ENCODE data around the gene RMND5A.
"Not testable (repeated sequence)": the region's sequence is repeated elsewhere in the genome, so short reads cannot be mapped to it uniquely, and the experiment has no call there.

Gene RMND5A

DNA sequence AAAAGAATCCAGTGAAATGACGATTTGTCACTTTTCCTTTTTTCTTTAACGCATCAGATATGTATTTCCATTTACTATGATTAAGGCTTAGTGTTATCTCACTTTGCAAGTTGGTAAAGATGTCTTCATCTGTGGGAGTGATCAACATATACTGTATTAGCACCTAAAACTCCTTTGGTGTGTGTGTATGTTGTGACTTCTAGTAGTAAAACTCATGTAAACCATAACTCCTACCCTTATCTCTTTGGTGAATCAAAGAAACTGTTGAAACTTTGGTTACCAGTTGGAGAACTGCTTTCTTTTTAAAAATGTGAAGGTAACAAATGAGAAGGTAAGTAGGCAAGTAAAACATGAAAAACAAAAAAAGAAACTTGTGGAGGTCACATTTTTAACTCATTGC, 5.6 kb downstream of the RMND5A start:
- not testable (repeated sequence) for DNase-seq (ENCODE audit: extremely low read depth, low read depth); H3K4me3 ChIP-seq (replicated peaks; ENCODE audit: low read depth, low read length)

DNA sequence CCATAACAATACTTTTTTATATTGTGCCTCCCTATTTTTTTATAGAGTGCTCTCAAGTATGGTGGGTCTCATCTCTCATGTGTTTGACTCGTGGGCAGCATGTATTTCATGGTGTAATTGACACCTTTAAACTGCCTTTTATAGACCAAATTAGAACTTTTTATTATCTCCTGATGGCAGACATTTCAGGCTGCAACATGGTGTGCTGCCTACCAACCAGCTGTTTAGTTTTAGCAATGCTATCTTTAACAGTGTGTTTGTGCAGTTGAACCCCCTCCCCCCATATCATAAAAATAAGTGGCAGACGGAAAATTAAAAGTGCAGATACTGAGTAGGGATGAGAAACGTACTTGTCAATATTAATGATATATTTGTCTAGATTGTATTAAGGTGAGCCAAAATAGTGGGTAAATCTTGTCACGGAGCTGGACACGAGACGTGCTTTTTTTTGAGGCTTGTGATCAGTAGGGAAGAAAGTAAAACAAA, 12.0 kb downstream of the RMND5A start:
- not testable (repeated sequence) for DNase-seq (ENCODE audit: extremely low read depth, low read depth); H3K4me3 ChIP-seq (replicated peaks; ENCODE audit: low read depth, low read length)

DNA sequence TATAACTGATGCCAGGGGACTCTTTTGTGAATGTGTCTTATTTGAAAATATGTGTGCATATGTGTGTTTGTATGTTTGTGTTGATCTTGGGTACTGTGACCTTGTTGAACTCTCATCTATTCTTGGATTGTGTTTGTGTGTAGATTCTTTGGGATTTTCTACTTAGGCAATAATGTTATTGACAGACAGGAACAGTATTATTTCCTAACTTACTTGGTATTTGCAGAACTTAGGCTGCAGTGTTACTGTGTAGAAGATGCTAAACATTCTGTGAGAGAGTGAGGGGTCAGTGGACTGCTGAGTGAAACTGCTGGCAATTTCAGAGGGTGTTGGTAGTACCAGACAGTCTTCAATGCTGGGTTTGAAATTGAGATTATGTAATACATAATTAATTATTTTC, 12.7 kb downstream of the RMND5A start:
- not testable (repeated sequence) for H3K4me3 ChIP-seq (replicated peaks; ENCODE audit: low read depth, low read length); DNase-seq (ENCODE audit: extremely low read depth, low read depth)

DNA sequence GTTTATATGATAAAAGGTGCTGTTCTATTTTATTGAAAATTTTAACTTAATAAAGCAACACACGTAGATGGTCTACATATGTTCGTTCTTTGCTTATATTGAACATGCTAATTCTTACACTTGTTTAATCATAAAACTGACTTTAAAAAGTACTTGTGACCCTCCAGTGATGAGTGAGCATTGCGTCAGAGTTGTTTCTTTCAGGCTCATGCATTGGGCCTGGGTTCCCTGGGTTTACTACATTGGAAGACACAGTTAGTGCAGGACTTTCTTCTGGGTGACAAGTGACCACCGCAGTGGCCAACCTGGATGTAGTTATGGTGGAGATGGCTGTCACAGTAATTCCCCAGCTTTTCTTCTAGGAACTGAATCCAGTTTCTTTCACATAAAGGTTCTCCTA, 13.4 kb downstream of the RMND5A start:
- not testable (repeated sequence) for H3K4me3 ChIP-seq (replicated peaks; ENCODE audit: low read depth, low read length)

GRCh38 chr2:86734896-86735295, 14.8 kb downstream of the RMND5A start:
- not testable (repeated sequence) for DNase-seq (ENCODE audit: extremely low read depth, low read depth); H3K4me3 ChIP-seq (replicated peaks; ENCODE audit: low read depth, low read length)

More for the DNA sequence above, 13.4 kb downstream of the RMND5A start:
- DNase-seq (ENCODE audit: extremely low read depth, low read depth): not testable (repeated sequence)

DNA sequence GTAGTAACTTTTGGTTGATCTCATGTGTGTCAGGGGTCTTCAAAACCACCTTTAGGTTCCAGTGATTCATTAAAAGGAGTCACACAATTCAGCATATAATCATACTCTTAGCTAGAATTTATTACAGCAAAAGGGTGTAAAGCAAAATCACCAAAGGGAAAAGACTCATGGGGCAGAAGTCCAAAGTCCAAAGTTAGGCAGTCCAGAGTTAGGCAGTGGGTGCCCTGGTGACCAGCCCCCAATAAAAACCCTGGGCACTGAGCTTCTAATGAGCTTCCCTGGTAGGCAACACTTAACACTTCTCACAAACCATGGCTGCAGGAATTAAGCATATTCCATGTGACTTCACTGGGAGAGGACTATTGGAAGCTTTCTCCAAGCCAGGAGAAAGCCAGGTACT, 19.4 kb downstream of the RMND5A start:
- H3K4me3 ChIP-seq (replicated peaks; ENCODE audit: low read depth, low read length); DNase-seq (ENCODE audit: extremely low read depth, low read depth): not testable (repeated sequence)

DNA sequence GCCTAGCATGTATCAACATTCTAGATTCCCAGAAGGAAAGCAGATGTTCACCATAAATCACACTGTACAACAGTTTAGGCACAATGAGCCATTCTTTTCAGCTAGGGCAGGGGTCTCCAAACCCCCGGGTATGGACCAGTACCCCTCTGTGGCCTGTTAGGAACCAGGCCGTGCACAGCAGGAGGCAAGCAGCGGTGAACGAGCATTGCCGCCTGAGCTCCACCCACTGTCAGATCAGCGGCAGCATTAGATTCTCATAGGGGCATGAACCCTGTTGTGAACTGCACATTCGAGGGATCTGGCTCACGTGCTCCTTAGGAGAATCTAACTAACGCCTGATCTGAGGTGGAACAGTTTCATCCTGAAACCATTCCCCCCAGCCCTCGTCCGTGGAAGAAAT, 19.8 kb downstream of the RMND5A start:
- not testable (repeated sequence) for DNase-seq (ENCODE audit: extremely low read depth, low read depth); H3K4me3 ChIP-seq (replicated peaks; ENCODE audit: low read depth, low read length)

- H3K4me3 ChIP-seq (replicated peaks; ENCODE audit: low read depth, low read length); DNase-seq (ENCODE audit: extremely low read depth, low read depth): not testable (repeated sequence)
Observed at GRCh38 chr2:86741889-86742498, 21.9 kb downstream of the RMND5A start.

GRCh38 chr2:86744152-86744551, 24.1 kb downstream of the RMND5A start:
- no peak for TF ChIP-seq CTCF (IDR thresholded peaks at IDR 0.05; ENCODE audit: low read depth, low read length, missing control alignments)

GRCh38 chr2:86746939-86747338, 26.8 kb downstream of the RMND5A start:
- DNase-seq (ENCODE audit: extremely low read depth, low read depth): no peak
- no peak for TF ChIP-seq CTCF (IDR thresholded peaks at IDR 0.05; ENCODE audit: low read depth, low read length, missing control alignments)

More at GRCh38 chr2:86744152-86744551, 24.1 kb downstream of the RMND5A start:
- H3K4me3 ChIP-seq (replicated peaks; ENCODE audit: low read depth, low read length): no peak overlapping the region
- DNase-seq (ENCODE audit: extremely low read depth, low read depth): no peak

GRCh38 chr2:86747711-86748639, 27.9 kb downstream of the RMND5A start:
- H3K4me3 ChIP-seq (replicated peaks; ENCODE audit: low read depth, low read length): no peak overlapping the region
- no peak for DNase-seq (ENCODE audit: extremely low read depth, low read depth)
- no peak for TF ChIP-seq CTCF (IDR thresholded peaks at IDR 0.05; ENCODE audit: low read depth, low read length, missing control alignments)

More at GRCh38 chr2:86746939-86747338, 26.8 kb downstream of the RMND5A start:
- no peak overlapping the region for H3K4me3 ChIP-seq (replicated peaks; ENCODE audit: low read depth, low read length)

Data from HFF-Myc (cell line).